ENCODE data around the gene CLEC10A.
"Not testable (repeated sequence)": the region's sequence is repeated elsewhere in the genome, so short reads cannot be mapped to it uniquely, and the experiment has no call there.

CLEC10A gene

DNA sequence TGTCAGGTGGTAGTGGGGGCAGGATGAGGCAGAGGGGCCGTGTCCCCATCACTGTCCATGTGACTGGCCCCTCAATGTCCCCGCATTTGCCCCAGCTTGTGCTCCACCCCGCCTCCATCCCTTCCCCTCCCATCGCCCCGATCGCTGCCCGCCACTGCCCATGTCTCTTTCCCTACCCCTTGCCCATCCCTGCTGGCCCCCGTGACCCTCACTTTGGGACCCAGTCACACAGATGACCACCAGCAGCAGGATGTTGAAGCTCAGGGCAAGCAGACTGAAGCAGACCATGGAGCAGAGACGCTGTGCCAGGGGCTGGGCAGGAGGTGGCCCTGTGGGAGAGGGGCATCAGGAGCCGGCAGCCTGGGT, 28.5 kb upstream of the CLEC10A start:
- no peak for DNase-seq (ENCODE audit: low read depth)

DNA sequence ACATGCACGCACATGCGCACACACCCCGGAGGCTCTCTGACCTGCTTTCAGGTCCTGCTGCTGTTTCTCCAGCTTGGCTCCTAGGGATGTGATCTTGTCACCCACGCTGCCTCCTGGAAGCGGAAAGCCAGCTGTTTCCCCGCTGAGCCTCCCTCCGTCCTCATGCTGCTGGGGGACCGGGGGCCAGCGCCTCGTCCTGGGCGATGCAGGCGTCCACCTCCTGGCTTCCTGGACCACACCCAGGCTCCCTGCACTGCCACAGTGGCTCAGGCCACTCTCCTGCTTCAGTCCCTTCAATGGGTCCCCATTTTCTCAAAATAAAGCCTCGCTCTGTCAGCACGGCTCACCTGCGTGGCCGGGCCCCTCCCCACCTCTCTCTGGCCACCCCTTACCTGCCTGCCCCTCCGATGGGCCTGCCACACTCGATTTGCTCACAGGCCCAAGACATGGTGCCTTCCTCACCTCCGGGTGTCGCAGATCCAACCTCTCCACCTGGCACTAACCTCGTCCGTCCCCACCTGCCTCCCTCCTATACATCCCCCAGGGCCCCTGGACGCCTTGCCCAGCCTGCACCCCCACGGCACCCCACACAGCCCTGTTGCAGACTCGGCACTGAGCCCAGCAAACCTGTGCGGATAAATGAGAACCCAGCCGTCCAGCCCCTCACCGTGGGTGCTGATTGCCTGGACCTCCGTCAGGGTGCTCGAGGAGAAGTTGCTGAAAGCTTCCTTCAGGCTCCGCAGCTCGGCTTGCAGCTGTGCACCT, 27.9 kb upstream of the CLEC10A start:
- no peak for DNase-seq (ENCODE audit: low read depth)

- DNase-seq (ENCODE audit: low read depth): no peak
Observed at GRCh38 chr17:7107012-7107754, 27.1 kb upstream of the CLEC10A start.

- no peak for DNase-seq (ENCODE audit: low read depth)
Observed at GRCh38 chr17:7102421-7102820, 22.4 kb upstream of the CLEC10A start.

DNA sequence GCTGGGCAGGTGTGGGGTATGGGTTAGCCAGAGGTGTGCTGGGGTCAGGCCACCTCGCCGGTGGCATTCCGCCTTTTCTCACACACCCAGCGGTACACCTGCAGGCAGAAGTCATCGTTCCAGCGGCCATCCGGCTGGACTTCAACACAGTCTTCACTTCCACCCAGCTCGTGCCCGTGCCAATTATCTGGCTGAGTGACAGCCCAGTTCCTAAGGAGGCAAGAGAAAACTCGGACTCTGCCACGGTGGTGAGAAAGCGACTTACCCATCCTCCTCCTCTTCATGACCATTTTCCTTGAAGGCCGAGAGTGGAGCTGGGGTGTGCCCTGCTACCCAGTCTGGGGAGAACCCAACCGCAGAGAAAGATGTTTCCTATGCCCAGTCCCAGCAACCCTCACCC, 21.5 kb upstream of the CLEC10A start:
- DNase-seq (ENCODE audit: low read depth): no peak

DNA sequence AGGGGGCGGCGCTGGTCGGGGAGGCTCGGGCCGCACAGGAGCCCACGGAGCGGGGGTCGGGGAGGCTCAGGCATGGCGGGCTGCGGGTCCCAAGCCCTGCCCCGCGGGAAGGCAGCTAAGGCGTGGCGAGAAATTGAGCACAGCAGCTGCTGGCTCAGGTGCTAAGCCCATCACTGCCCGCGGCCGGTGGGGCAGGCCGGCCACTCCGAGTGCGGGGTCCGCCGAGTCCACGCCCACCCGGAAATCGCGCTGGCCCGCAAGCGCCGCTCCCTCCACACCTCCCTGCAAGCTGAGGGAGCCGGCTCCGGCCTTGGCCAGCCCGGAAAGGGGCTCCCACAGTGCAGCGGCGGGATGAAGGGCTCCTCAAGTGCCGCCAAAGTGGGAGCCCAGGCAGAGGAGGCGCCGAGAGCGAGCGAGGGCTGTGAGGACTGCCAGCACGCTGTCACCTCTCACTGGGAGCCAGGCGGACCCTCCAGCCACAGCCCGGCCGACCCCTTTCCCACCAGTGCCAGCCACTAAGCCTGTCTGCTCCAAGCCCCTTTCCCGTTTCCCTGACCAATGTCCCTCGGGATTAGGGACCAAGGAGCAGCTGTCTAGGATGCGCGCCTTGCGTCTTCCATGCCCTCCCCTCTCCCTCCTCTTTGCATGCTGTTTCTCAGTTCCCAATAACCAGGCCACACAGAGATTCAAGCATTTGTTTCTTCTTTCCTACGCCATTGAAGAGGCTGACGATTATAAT, 20.8 kb upstream of the CLEC10A start:
- not testable (repeated sequence) for DNase-seq (ENCODE audit: low read depth)

DNA sequence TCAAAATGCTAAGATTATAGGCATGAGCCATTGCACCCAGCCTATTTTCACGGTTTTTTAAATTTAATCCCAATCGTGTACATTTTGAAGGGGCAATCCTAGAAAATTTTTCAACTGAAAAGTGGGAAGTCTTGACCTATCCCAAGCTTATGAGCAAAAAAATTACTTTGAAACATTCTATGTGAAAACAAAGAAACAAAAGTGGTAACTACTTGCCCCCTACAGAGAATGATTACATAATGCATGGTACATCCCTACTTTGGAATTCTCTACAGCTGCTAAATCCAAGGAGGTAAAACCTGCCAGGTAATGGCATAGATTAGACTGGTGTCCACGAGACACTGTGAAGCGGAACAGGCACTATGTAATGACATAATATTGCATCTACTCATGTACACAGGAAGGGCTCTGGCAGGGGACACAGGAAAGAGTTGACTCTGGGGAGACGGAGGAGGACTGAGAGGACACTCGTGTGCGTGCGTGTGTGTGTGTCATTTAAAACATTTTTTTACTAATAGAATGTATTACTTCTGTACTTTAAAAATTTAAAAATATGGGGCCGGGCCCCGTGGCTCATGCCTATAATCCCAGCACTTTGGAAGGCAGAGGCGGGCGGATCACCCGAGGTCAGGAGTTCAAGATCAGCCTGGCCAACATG, 18.9 kb upstream of the CLEC10A start:
- no peak for DNase-seq (ENCODE audit: low read depth)

GRCh38 chr17:7097940-7098339, 17.9 kb upstream of the CLEC10A start:
- DNase-seq (ENCODE audit: low read depth): no peak

- DNase-seq (ENCODE audit: low read depth): no peak
Observed at GRCh38 chr17:7095625-7096024, 15.6 kb upstream of the CLEC10A start.

GRCh38 chr17:7094652-7095019, 14.6 kb upstream of the CLEC10A start:
- DNase-seq (ENCODE audit: low read depth): no peak

GRCh38 chr17:7091311-7092005, 11.4 kb upstream of the CLEC10A start:
- not testable (repeated sequence) for DNase-seq (ENCODE audit: low read depth)

DNA sequence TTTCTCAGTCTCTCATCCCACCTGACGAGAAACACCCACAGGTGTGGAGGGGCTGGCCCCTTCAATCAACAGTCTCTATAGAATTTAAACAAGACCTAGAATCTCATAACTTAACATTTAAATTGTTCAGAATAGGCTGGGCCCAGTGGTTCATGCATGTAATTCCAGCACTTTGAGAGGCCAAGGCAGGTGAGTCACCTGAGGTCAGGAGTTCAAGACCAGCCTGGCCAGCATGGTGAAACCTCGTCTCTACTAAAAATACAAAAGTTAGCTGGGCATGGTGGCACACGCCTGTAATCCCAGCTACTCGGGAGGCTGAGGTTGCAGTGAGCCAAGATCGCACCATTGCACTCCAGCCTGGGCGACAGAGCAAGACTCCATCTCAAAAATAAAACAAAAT, 9.5 kb upstream of the CLEC10A start:
- DNase-seq (ENCODE audit: low read depth): not testable (repeated sequence)

DNA sequence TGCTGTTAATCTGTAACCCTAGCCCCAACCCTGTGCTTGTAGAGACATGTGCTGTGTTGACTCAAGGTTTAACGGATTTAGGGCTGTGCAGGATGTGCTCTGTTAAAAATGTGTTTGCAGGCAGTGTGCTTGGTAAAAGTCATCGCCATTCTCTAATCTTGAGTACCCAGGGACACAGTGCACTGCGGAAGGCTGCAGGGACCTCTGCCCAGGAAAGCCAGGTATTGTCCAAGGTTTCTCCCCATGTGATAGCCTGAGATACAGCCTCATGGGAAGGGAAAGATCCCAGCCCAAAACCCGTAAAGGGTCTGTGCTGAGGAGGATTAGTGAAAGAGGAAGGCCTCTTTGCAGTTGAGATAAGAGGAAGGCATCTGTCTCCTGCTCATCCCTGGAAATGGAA, 8.4 kb upstream of the CLEC10A start:
- DNase-seq (ENCODE audit: low read depth): not testable (repeated sequence)

- no peak for DNase-seq (ENCODE audit: low read depth)
Observed at GRCh38 chr17:7084088-7084487, 4.0 kb upstream of the CLEC10A start.

DNA sequence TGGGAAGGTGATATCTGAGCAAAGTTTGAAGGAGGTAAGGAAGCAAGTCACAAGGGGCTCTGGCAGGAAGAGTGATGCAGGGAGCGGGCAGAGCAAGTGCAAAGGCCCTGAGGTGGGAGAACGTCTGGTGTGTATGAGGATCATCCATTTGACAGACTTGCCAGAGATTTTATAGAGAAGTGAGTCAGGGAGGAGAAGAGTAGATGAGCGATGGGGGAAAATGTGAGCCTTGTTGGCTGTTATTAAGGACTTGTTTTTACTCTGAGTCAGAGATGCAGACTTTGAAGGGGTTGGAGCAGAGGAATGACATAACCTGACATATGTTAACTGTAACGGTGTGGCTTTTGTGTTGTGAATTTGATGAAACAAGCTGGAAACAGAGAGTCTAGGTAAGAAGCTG, 3.5 kb upstream of the CLEC10A start:
- no peak for DNase-seq (ENCODE audit: low read depth)

DNA sequence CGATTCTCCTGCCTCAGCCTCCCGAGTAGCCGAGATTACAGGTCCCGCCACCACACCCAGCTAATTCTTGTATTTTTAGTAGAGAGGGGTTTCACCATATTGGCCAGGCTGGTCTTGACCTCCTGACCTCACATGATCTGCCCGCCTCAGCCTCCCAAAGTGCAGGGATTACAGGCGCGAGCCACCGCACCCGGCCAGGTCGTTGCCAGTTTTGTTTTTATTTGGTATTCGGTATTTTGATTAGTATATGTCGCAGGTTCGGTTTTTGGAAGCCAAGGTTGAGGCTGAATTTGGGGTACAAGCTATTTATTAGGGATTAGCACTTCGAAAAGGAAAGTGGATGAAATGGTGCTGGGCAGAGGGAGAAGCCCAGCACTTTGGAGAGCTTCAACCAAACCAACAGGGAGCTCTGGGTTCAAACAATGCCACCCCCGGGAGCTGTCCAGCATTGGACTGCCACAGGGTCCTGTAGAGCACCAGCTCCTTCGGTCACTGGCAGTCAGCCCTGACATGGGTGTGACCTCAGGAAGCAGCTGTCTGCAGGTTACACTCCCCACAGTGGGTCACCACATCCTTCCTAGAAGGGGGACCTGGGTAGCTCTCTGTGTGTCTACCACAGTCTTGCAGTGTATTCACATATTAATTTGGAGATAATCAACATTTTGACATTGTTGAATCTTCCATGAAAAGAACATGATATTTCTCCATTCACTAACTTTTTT, 1.5 kb upstream of the CLEC10A start:
- no peak for DNase-seq (ENCODE audit: low read depth)

- no peak for DNase-seq (ENCODE audit: low read depth)
Observed at GRCh38 chr17:7080456-7081041, 498 bp upstream of the CLEC10A start.

GRCh38 chr17:7078711-7079110, 1.3 kb downstream of the CLEC10A start:
- DNase-seq (ENCODE audit: low read depth): no peak

DNA sequence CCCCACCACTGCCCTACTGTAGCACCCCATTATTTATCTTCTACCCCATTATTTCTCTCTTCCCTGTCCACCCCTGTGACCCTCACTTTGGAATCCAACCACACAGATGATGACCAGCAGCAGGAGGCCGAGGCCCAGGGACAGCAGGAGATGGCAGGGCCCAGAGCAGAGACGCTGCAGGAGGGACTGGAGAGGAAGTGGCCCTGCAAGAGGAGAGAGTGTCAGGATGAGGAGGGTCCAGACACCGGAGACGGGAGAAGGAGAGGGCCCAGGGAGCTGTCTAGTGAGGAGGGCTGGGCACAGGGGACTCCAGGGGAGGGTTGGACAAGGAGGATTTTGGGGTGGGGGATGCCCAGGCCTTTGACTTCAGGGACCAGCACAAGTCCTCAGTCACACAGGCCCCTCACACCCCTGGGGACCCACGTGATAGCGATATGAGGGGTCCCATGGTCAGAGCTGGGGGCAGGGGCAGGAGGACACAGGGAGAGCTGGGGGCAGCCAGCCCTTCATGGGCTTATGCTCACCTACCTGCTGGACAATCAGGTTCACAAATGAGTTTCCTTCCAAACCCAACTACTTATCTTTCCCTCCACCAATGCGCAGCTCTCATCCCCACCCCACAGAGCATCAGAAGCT, 2.0 kb downstream of the CLEC10A start:
- no peak for DNase-seq (ENCODE audit: low read depth)

DNA sequence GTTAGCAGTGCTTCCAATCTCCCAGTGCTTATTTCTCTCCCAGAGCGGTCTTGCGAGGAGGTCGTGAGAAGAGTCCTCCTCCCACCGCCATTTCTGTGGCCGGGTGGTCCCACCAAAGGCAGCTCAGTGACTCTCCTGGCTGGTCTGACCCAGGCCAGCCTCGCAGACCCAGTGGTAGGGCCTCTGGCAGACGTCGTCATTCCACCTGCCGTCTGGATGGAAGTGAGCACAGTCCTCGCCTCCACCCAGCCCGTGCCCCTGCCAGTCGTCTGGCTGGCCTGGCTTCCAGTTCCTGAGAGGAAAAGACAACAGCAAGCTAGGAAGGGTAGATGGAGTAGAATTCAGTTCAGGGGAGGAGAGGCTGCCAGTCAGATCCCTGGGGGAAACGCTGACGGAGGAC, 5.1 kb downstream of the CLEC10A start:
- no peak for DNase-seq (ENCODE audit: low read depth)
